Neural progenitor cell (in vitro differentiated cells): Measurements from ENCODE around the gene RASL10A. TPM values are rescaled to one million over a fixed set of nuclear protein-coding genes. Genes with fewer than 3 reads are reported as not detected.

Experiments
- DNase-seq: peaks from one replicate; pipeline ENCODE4 v3.0.0-alpha.2; 2016; ENCODE audit warnings: low spot score
- H2AFZ ChIP-seq: fragments of 200-600 bp; sonication (generic); replicated peaks from 2 replicates; pipeline ENCODE4 v1.6.1; 2016; ENCODE audit warnings: antibody characterized with exemption
- H3F3A ChIP-seq: fragments of 200-600 bp; sonication (generic); 2 replicates; pipeline ENCODE4 v1.6.1; 2016; ENCODE audit warnings: antibody characterized with exemption, low read depth
- H3K27ac ChIP-seq: fragments of 200-600 bp; sonication (generic); 2 replicates; pipeline ENCODE4 v1.5.1; 2016; ENCODE audit warnings: mild to moderate bottlenecking
- H3K27me3 ChIP-seq: fragments of 200-600 bp; sonication (generic); 2 replicates; pipeline ENCODE4 v1.6.1; 2016; ENCODE audit warnings: mild to moderate bottlenecking, moderate library complexity
- H3K36me3 ChIP-seq: fragments of 200-600 bp; sonication (generic); 2 replicates; pipeline ENCODE4 v1.5.1; 2016
- H3K4me1 ChIP-seq: fragments of 200-600 bp; sonication (generic); 2 replicates; pipeline ENCODE4 v1.6.1; 2016; ENCODE audit warnings: mixed run types
- H3K4me2 ChIP-seq: fragments of 200-600 bp; sonication (generic); 2 replicates; pipeline ENCODE4 v1.6.1; 2016
- H3K4me3 ChIP-seq: fragments of 200-600 bp; sonication (generic); 2 replicates; pipeline ENCODE4 v1.5.1; 2016
- H3K79me2 ChIP-seq: fragments of 200-600 bp; sonication (generic); 2 replicates; pipeline ENCODE4 v1.6.1; 2016; ENCODE audit warnings: low read depth
- H3K9ac ChIP-seq: fragments of 200-600 bp; sonication (generic); 2 replicates; pipeline ENCODE4 v1.6.1; 2016
- H3K9me3 ChIP-seq: fragments of 200-600 bp; sonication (generic); 2 replicates; pipeline ENCODE4 v1.5.1; 2016; ENCODE audit warnings: low read depth
- H4K20me1 ChIP-seq: fragments of 200-600 bp; sonication (generic); 2 replicates; pipeline ENCODE4 v1.6.1; 2016; ENCODE audit warnings: low read depth
- H3K27ac Mint-ChIP-seq: 3 replicates; pipeline ENCODE4 v1.8.0; 2021; ENCODE audit warnings: mixed read lengths
- H3K27me3 Mint-ChIP-seq: 2 replicates; pipeline ENCODE4 v1.8.0; 2022; ENCODE audit warnings: low read depth, mild to moderate bottlenecking, inconsistent platforms, moderate library complexity, mixed read lengths; ENCODE audit not compliant: insufficient read depth
- H3K36me3 Mint-ChIP-seq: 3 replicates; pipeline ENCODE4 v1.8.0; 2021; ENCODE audit warnings: mixed read lengths
- H3K4me1 Mint-ChIP-seq: 3 replicates; pipeline ENCODE4 v1.8.0; 2021; ENCODE audit warnings: mixed read lengths
- H3K4me3 Mint-ChIP-seq: 3 replicates; pipeline ENCODE4 v1.8.0; 2021; ENCODE audit warnings: mild to moderate bottlenecking, moderate library complexity, mixed read lengths
- H3K9me3 Mint-ChIP-seq: 3 replicates; pipeline ENCODE4 v1.8.0; 2020; ENCODE audit warnings: mixed read lengths
- EZH2 ChIP-seq: fragments of 200-600 bp; sonication (generic); IDR thresholded peaks from 2 replicates; pipeline ENCODE4 v1.6.1; 2017; ENCODE audit warnings: antibody characterized with exemption, mild to moderate bottlenecking, moderate library complexity
- EZH2phosphoT487 ChIP-seq: fragments of 200-600 bp; sonication (generic); IDR thresholded peaks from 2 replicates; pipeline ENCODE4 v1.6.1; 2017; ENCODE audit warnings: antibody characterized with exemption
- total RNA-seq: library from RNA; depleted of rRNA; stranded (reverse); fragments of >200 nt; gene quantifications from 2 replicates; pipeline ENCODE4 v1.2.3, GENCODE V29; 2015; ENCODE audit warnings: low replicate concordance
- TF ChIP-seq, protein P1 (sequence below): fragments of 200-600 bp; sonication (generic); IDR thresholded peaks from 2 replicates; pipeline ENCODE4 v1.5.1; 2017; ENCODE audit warnings: antibody characterized with exemption, mild to moderate bottlenecking

Gene RASL10A
- total RNA-seq, 1 donor from 2014 or later: 0.26 TPM

DNA sequence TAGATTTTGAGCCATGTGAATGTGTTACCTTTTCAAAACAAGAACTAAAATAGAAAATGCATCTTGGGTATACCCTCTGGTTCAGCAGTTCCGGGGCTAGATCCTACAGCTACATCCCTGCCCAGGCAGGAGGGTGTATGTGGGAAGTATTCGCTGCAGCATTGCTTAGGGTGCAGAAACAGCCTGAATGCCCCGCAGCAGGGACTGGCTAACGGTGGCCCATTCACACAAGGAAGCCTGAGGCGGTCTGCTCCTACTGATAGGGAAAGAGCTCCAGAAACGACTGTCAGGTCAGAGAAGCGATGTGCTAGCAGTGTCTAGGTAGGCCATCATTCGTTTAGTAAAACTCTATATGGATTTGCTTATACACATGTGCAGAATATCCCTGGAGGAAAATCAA, 9.9 kb upstream of the RASL10A start:
- no peak overlapping the region for H2AFZ ChIP-seq
- Mint-ChIP-seq H3K4me3 (no peak overlapping the region), H3K36me3 (peaks cover 7% of the 10 kb centered on the region), H3K27me3 (no peaks in the 10 kb centered on the region), H3K4me1 (no peaks in the 10 kb centered on the region), H3K27ac (peak overlapping the region; percentile 29), H3K9me3 (no peaks in the 10 kb centered on the region)
- no peaks in the 10 kb centered on the region for H3K9me3 ChIP-seq
- H3K27me3 ChIP-seq: no peaks in the 10 kb centered on the region
- H3K4me1 ChIP-seq: no peaks in the 10 kb centered on the region
- H3K4me3 ChIP-seq: no peak overlapping the region
- H3K9ac ChIP-seq: no peak overlapping the region
- no peak overlapping the region for H3K27ac ChIP-seq
- H3K4me2 ChIP-seq: no peak overlapping the region
- no peaks in the 10 kb centered on the region for H4K20me1 ChIP-seq
- TF ChIP-seq EZH2phosphoT487: no peak
- TF ChIP-seq, protein P1, sequence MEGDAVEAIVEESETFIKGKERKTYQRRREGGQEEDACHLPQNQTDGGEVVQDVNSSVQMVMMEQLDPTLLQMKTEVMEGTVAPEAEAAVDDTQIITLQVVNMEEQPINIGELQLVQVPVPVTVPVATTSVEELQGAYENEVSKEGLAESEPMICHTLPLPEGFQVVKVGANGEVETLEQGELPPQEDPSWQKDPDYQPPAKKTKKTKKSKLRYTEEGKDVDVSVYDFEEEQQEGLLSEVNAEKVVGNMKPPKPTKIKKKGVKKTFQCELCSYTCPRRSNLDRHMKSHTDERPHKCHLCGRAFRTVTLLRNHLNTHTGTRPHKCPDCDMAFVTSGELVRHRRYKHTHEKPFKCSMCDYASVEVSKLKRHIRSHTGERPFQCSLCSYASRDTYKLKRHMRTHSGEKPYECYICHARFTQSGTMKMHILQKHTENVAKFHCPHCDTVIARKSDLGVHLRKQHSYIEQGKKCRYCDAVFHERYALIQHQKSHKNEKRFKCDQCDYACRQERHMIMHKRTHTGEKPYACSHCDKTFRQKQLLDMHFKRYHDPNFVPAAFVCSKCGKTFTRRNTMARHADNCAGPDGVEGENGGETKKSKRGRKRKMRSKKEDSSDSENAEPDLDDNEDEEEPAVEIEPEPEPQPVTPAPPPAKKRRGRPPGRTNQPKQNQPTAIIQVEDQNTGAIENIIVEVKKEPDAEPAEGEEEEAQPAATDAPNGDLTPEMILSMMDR: no peak
- TF ChIP-seq EZH2: no peak
- H3K79me2 ChIP-seq: no peaks in the 10 kb centered on the region
- DNase-seq: no peak
- no peaks in the 10 kb centered on the region for H3K36me3 ChIP-seq
- H3F3A ChIP-seq: peaks cover 5% of the 10 kb centered on the region

DNA sequence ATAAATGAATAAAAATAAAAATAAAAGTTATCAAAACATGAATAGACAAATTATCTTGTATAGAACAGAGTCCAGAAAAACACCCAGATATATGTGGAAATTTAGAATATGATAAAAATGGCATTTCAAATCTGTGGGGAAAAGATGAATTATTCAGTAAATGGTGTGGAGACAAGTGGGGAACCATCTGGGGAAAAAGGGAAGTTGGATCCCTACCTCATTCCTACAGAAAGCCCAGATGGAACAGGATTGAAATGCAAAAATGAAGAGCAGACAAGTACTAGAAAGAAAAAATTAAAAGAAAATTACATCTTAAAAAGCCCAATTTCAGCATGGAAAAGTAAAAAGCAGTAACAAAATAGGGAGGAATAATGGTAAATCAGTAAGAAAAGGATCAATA, 8.1 kb upstream of the RASL10A start:
- H3K4me2 ChIP-seq: no peak overlapping the region
- Mint-ChIP-seq H3K9me3 (no peaks in the 10 kb centered on the region), H3K4me3 (no peak overlapping the region), H3K27ac (no peak overlapping the region), H3K4me1 (no peaks in the 10 kb centered on the region), H3K27me3 (no peaks in the 10 kb centered on the region), H3K36me3 (peaks cover 4% of the 10 kb centered on the region)
- no peaks in the 10 kb centered on the region for H3K79me2 ChIP-seq
- no peak overlapping the region for H3K27ac ChIP-seq
- H3K36me3 ChIP-seq: no peaks in the 10 kb centered on the region
- no peaks in the 10 kb centered on the region for H3K4me1 ChIP-seq
- no peaks in the 10 kb centered on the region for H4K20me1 ChIP-seq
- TF ChIP-seq EZH2phosphoT487 (no peak), EZH2 (no peak)
- TF ChIP-seq, protein P1: no peak
- H3K9ac ChIP-seq: no peak overlapping the region
- no peak overlapping the region for H2AFZ ChIP-seq
- H3F3A ChIP-seq: peaks cover 5% of the 10 kb centered on the region
- no peak overlapping the region for H3K4me3 ChIP-seq
- DNase-seq: no peak
- H3K27me3 ChIP-seq: no peaks in the 10 kb centered on the region
- no peaks in the 10 kb centered on the region for H3K9me3 ChIP-seq

DNA sequence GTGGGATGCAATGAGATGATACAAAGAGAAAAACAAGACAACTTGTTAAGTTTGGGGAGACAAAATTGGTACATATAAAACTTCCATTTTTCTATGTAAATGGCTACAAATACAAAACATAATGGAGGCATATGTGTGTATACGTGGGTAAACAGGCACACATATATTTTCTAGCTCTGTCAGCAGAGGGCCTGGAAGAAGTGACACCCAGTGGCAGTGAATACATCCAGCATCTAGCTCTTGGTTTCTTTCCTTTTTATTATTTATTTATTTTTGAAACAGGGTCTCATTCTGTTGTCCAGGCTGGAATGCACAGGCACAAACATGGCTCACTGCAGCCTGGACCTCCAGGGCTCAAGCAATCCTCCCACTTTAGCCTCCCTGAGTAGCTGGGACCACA, 5.0 kb upstream of the RASL10A start:
- peaks cover 2% of the 10 kb centered on the region for H3K36me3 Mint-ChIP-seq
- peaks cover 3% of the 10 kb centered on the region for H3K4me1 Mint-ChIP-seq

More for the DNA sequence above, 5.0 kb upstream of the RASL10A start:
- TF ChIP-seq EZH2phosphoT487: no peak
- TF ChIP-seq EZH2: no peak
- TF ChIP-seq, protein P1: no peak
- Histone ChIP-seq H3F3A (peaks cover 15% of the 10 kb centered on the region), H2AFZ (no peak overlapping the region), H3K27me3 (peaks cover 25% of the 10 kb centered on the region), H3K9ac (no peak overlapping the region), H3K9me3 (no peaks in the 10 kb centered on the region), H4K20me1 (no peaks in the 10 kb centered on the region), H3K4me1 (no peaks in the 10 kb centered on the region), H3K4me2 (no peak overlapping the region), H3K4me3 (no peak overlapping the region), H3K27ac (no peak overlapping the region), H3K79me2 (no peaks in the 10 kb centered on the region), H3K36me3 (no peaks in the 10 kb centered on the region)
- H3K27ac Mint-ChIP-seq: no peak overlapping the region
- no peak overlapping the region for H3K4me3 Mint-ChIP-seq
- no peak for DNase-seq
- H3K27me3 Mint-ChIP-seq: peaks cover 16% of the 10 kb centered on the region
- no peaks in the 10 kb centered on the region for H3K9me3 Mint-ChIP-seq
